NCI-H446 treated with DMSO at 0.1 percent for 48 hours (cell line): ENCODE data around the gene PKN1.

ENCODE experiments used
- DNase-seq: peaks from one replicate; lab custom pipeline; 2025; lab: John Stamatoyannopoulos, UW

PKN1 gene

GRCh38 chr19:14515501-14516047 is 82.5 kb downstream of the PKN1 start:
- no peak for DNase-seq

DNA sequence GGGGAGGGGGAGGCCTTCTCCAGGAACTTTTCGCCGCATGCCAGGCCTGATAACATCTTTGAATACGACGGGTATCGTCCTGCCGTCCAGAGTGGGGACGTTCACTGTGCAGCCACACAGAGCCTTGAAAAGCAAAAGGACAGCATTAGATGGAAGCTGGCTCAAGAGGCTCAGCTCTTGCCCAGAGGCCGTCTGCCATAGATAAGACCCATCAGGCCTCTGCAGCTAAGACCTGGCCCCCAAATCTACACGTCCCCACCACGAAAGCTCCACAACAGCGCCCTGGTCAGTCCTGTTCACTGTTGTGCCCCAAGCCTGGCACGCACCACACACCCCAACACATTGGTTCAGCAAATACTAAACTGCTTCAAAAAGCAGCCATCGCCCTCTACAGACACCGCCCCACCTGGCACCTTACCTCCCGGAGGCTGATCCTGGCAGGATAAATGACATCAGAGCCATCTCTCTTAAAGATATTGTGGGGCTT is 83.0 kb downstream of the PKN1 start:
- no peak for DNase-seq

DNA sequence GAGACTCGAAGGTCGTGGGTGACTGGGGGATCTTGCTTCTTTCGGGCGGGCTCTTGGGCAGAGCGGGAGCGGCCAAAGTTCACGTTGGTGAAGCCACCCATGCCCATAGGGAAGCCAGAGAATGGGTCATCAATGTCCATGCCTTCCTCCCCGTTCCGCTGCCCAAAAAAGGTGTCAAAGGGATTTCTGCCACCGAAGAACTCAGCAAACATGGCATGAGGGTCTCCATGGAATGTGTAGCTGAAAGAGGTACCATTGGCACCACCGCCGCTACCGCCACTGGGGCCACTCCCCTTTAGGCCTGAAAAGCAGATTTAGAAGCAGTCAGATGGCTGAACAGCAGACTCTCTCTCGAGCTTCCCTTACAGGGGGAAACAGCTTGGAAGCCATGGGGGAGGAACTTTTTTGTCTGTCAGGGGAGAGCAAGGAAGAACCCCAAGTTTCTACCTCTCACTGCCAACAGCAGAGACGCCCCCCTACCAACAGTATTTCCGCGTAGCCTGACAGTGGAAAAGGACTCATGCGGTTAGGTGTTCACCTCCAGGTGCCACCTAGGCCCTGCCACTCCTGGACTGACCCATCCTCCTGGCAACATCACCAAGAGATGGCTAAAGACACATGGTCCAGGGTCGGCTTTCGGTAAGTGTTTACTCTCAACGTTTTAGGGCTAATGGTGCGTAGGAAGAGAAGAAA is 83.8 kb downstream of the PKN1 start:
- no peak for DNase-seq

GRCh38 chr19:14517446-14517839 is 84.3 kb downstream of the PKN1 start:
- DNase-seq: no peak

DNA sequence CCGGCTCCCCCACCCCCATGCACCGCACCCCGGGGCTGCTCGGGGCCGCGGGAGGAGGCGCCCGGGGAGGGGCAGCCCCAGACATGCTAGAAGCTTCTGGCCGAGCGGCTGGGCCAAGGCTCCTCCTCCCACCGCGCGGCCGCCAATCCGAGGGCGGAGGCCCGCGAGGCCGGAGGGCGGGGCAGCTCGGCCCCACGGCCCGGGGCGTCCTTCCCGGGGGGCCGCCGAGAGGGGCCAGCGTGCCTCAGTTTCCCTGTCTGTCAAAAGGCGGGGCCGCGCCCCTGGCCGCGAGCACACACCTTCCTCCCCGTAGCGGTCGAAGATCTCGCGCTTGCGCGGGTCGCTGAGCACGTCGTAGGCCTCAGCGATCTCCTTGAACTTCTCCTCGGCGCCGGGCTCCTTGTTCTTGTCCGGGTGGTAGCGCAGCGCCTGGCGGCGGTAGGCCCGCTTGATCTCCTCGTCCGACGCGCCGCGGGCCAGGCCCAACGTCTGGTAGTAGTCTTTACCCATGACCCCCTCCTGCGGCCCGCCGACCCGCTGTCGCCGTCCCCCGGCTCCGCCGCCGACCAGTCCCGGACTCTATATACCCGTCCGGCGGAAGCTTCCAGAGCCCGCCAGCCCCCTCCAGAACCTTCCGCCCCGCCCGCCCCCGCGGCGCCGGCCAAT is 84.9 kb downstream of the PKN1 start, which contains the start of gene DNAJB1:
Gene DNAJB1 (minus strand): TSS at position 558 of the 666 bp plus-strand sequence. CDS start 48 bp downstream, at position 510.
- no peak for DNase-seq

DNA sequence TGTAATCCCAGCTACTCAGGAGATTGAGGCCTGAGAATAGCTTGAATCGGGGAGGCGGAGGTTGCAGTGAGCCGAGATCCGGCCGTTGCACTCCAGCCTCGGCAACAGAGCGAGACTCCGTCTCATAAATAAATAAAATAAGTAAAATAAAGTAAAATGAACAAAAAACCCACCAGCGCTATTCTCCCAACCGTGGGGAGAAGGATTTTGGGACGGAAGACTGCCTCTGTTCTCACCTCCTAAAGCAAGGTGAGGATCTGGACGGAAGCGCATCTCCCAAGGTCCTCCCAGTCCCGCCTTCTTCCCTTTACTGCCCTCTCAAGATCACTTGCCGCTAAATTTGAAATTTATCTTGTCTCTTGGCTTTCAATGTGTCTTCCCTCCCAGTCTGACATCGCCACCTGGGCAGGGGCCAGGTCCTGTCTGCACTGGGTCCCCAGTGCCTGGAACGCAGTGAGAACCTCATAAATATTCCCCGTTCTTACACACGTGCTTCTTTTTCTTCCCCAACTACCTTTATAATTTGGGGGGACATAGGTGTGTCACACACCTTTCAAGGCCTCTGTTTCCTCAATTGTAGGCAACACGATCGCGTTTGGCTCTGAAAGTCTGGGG is 86.2 kb downstream of the PKN1 start:
- no peak for DNase-seq

GRCh38 chr19:14519860-14520407 is 86.8 kb downstream of the PKN1 start:
- no peak for DNase-seq

- DNase-seq: no peak
Measured at GRCh38 chr19:14520543-14520942, 87.4 kb downstream of the PKN1 start.
